Stimulated activated CD4-positive, alpha-beta T cell treated with anti-CD3 and anti-CD28 coated beads, Interleukin-15, amount 100 ng/mL, for 1 hour (primary cell): ENCODE results near the gene HECTD1.
"Not testable (repeated sequence)": the region's sequence is repeated elsewhere in the genome, so short reads cannot be mapped to it uniquely, and the experiment has no call there.

ENCODE experiments used
- DNase-seq, 2 donors: peaks; one replicate each; pipeline ENCODE4 v3.0.0-alpha.2; 2020; ENCODE audit warnings: low read depth in 1 of 2, low spot score in 1 of 2

The HECTD1 gene

GRCh38 chr14:31196839-31197492 is 10.6 kb downstream of the HECTD1 start:
- no peak for DNase-seq

DNA sequence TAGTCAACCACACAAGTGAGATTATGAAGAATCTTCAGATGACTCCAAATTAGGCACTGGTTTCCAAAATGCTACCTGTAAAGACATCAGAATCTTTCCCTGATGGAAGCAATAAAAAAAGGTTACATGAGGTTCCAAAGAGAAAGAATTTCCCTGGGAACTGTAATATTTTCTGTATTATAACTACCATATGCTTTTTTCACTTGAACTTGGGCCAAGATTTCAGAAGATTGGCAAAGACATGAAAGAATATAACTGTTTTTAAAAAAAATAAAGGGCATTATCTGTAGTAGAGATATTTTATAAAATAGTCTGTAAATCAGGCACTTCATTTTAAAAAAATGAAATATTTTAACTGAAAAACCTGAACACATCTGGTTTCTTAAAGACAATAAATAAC is 12.9 kb downstream of the HECTD1 start:
- DNase-seq = no peak

DNA sequence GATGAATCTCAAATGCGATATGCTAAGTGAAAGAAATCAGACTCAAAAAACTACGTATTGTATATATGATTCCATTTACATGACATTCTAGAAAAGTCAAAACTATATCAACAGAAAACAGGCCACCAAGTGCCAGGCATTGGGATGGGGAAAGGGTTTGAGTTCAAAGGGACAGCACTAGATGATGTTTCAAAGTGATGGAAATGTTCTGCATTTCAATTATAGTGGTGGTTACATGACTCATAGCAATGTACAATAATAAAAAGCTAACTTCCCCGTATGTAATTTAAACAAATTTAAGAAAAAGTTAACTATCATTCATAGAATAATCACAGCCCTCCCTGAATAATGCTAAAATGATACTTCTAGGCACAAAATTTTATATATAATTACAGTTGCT is 13.5 kb downstream of the HECTD1 start:
- no peak for DNase-seq

DNA sequence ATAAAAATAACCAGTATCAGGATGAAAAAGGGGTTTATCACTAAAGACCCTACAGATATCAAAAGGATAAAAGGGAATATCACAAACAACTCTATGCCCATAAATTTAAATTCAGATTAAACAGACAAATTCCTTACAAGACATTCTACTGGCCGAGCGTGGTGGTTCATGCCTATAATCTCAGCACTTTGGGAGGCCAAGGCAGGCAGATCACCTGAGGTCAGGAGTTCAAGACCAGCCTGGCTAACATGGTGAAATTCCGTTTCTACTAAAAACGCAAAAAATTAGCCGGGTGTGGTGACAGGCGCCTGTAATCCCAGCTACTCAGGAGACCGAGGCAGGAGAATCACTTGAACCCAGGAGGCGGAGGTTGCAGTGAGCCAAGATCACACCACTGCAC is 15.0 kb downstream of the HECTD1 start:
- DNase-seq = not testable (repeated sequence)

GRCh38 chr14:31190717-31191263 is 16.8 kb downstream of the HECTD1 start:
- no peak for DNase-seq

- DNase-seq = no peak
These were observed 17.4 kb downstream of the HECTD1 start for GRCh38 chr14:31190219-31190603.

GRCh38 chr14:31189346-31190218 is 18.0 kb downstream of the HECTD1 start:
- no peak for DNase-seq

DNA sequence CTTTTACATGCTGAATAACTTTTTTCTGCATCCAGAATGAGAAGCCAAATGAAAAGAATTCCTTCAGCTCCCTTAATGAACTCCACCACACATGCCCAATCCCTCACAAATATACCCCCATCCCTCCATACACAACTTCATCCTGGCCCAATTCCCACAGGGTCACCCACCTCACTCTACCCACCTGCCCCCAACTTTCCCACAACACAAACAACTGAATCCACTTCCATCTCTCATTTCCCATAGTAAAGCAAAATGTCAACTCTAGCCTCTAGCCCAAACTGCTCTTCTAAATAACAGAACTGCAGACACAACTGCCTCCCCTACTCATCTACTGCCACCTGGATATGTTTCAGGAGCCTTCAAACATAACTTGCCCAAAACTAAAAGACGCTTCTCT is 18.8 kb downstream of the HECTD1 start:
- DNase-seq = no peak

DNA sequence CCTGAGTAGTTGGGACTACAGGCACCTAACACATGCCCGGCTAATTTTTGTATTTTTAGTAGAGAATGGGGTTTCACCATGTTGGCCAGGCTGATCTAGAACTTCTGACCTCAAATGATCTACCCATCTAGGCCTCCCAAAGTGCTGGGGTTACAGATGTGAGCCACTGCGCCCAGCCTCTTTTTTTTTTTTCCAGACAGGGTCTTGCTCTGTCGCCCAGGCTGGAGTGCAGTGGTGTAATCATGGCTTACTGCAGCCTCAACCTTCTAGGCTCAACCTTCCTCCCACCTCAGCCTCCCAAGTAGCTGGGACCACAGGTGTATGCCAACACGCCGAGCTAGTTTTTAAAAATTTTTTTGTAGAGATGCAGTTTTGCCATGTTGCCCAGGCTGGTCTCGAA is 25.6 kb downstream of the HECTD1 start:
- not testable (repeated sequence) for DNase-seq

- no peak for DNase-seq
These were observed 26.3 kb downstream of the HECTD1 start for GRCh38 chr14:31181271-31181670.

DNA sequence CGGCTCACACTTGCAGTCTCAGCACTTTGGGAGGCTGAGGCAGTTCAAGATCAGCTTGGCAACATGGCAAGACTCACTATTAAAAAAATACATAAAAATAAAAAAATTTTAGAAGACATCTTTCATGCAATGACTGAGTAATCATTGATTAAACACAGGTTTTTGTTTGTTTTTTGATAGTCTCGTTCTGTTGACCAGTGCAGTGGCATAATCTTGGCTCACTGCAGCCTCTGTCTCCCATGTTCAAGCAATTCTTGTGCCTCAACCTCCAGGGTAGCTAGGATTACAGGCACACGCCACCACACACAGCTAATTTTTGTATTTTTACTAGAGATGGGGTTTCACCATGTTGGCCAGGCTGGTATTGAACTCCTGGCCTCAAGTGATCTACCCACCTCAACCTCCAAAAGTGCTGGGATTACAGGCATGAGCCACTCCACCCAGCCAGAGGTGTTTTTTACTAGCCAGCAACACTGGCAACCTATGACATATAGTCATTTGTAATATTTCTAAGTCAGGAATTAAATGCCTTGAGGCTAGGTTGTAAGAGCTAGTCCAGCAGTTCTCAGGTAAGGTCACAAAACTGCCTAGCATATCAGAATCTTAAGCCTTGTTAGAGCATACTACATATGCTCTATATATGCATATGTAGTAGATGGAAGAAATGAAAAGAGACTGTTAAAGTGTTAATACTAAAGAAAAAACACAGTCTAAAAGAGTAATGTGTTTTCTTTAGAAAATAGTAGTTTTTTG is 27.1 kb downstream of the HECTD1 start:
- no peak for DNase-seq

DNA sequence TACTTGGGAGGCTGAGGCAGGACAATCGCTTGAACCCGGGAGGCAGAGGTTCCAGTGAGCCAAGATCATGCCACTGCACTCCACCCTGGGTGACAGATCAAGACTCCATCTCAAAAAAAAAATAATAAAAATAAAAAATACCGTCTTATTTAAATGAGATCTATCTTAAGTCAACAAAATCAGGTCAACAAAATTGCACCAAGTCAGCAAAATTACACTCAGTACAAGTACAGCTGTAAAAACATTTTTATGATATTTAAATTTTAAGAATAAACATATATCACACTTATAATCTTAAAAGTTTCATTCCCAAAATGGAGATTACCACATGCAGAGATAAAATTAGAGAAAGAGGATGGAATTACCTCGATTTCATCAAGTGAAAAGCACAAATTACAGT is 33.2 kb downstream of the HECTD1 start:
- DNase-seq = no peak

DNA sequence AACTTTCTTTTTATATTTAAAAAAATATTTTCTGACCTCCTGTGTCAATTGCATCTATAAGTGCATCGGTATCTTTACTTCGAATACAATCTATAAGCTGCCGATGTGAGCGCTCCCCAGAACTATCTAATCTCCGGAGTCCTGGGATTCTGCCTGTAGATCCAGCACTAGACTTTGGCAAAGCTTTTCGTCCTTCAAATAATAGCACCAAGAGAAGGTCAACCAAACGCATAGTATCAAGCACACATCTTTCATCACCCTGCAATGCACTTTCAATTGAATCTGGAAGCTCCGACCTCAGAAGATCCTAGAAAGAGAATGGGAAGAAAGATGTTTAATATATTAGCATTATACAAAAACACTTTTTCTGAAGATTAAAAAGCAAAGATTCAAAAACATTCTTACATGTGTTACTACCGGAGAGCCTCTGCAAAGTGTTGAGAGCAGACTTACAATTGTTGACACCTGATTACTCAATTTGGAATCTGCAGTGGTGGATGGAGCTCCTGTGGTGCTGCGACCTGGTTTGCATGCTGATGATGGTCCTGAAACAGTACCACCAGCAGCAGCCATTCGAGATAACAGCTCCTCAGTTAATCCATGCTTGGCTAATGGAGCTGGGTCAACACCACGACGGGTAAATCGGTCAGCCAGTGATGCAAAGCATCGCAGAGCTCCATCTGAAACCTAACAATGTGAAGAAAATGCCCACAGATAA is 34.3 kb downstream of the HECTD1 start:
- no peak for DNase-seq

DNA sequence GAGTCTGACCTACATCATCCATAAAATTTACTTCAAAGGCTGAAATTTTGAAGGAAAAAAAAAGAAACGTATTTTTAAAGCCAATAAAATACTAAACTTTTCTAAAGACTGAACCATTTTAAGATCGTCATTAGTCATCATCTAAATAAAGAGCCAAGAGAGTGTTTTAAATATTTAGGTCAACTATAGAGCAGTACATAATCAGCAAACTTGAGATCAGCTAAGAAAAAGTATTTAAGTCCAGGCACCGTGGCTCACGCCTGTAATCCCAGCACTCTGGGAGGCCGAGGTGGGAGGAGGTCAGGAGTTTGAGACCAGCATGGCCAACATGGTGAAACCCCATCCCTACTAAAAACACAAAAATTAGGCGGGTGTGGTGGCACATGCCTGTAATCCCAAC is 35.5 kb downstream of the HECTD1 start:
- no peak for DNase-seq

DNA sequence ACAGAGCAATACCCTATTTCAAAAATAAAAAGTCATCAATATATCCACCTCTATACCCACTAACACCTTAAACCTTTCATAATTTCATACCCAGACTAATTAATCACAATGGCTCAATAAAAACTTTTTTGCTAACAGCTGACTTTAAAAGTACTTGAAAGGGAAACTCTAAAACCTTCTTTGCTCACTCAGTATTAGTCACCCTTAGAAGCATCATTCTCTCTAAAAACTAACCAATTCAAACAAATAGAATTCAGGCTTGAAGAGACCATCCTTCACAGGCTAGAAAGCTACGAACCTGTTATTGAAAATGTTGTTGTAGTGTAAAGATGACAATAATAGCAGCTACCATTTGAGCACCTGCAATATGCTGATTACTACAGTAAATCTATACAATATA is 37.2 kb downstream of the HECTD1 start:
- no peak for DNase-seq

GRCh38 chr14:31169877-31170276 is 37.7 kb downstream of the HECTD1 start:
- DNase-seq = no peak

- no peak for DNase-seq
These were observed 40.6 kb downstream of the HECTD1 start for GRCh38 chr14:31167032-31167431.

DNA sequence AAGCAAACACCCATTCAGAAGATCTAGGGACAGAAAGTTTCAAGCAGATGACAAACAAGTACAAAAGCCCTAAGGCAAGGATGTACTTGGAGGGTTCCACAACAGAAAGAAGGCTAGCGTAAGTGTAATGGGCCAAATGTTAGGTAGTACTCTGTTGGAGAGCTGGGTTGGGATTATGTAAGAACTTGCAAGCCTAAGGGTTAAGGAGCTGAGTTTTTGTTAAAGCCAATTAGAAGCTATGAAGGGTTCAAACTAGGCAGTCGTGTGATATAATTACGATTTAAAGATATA is 41.4 kb downstream of the HECTD1 start:
- DNase-seq = no peak

GRCh38 chr14:31164115-31164514 is 43.5 kb downstream of the HECTD1 start:
- no peak for DNase-seq

- no peak for DNase-seq
These were observed 44.5 kb downstream of the HECTD1 start for GRCh38 chr14:31162910-31163649.

DNA sequence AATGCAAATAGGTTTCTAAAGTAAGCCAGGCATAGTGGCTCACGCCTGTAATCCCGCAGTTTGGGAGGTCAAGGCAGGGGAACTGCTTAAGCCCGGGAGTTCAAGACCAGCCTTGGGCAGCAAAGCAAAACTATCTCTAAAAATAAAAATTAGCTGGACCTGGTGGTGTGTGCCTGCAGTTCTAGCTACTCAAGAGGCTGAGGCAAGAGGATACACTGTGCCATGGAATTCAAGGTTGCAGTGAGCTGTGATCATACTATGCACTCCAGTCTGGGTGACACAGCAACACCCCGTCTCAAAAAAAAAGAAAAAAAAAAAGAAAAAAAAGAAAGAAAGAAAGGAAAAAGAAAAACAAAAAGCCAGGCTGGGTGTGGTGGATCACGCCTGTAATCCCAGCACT is 46.3 kb downstream of the HECTD1 start:
- DNase-seq = no peak
